Stimulated activated CD4-positive, alpha-beta T cell treated with anti-CD3 and anti-CD28 coated beads, Interleukin-12 subunit alpha, Interleukin-12 subunit beta, amount 100 ng/mL, for 48 hours (primary cell): ENCODE results near the gene AMHR2.
"Not testable (repeated sequence)": the region's sequence is repeated elsewhere in the genome, so short reads cannot be mapped to it uniquely, and the experiment has no call there.

Experiments used
- DNase-seq, 3 donors: peaks; one replicate each; pipeline ENCODE4 v3.0.0-alpha.2; 2020; ENCODE audit warnings: low read depth in 2 of 3, low spot score in 1 of 3

The AMHR2 gene

DNA sequence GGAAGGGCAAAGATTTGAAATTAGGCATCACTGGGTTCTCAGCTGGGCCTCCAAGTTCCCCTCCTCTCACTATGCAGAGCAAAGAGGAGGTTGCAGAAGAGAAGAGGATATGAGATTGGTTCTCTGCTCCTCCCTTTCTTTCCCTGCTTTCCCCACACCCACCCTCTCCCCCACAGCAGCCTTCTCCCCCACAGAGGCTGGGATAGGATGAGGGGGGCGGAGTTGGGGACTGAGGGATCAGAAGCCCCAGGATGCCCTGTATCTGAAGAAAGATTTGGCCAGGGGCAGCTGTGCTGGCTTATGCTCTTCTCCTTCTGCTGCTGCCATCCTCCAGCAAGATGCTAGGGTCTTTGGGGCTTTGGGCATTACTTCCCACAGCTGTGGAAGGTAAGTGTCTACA is at the start of gene AMHR2:
TSS of gene AMHR2 (plus strand) at position 259 of the 400 bp plus-strand sequence. CDS start at position 339, 80 bp downstream.
- no peak for DNase-seq

DNA sequence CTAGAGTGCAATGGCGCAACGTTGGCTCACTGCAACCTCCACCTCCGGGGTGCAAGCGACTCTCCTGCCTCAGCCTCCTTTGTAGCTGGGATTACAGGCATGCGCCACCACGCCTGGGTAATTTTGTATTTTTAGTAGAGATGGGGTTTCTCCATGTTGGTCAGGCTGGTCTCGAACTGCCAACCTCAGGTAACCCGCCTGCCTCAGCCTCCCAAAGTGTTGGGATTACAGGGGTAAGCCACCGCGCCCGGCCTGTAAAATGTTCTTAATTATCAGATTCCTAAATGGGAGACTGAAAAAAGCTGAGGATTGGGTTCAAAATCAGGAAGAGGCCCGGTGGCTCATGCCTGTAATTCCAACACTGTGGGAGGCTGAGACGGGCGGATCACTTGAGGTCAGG is 49.4 kb upstream of the AMHR2 start:
- DNase-seq: not testable (repeated sequence)

DNA sequence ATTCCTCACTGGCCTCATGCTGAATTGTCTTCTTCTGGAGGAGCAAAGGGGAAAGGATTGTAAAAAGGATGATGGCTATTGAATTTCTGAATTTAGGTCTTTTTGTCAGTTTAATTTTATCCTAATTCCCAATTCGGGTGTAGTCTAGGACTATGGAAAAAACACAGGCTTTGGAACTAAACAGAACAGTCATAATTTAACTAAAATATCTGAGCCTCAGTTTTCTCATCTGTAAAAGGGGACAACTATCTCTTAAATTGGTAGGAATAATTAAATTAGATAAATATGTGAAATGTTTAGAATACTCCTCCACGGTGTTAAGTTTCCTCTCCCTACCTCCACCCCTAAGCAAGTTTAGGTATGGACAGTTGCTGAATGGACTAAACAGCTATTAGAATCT is 46.9 kb upstream of the AMHR2 start:
- no peak for DNase-seq

DNA sequence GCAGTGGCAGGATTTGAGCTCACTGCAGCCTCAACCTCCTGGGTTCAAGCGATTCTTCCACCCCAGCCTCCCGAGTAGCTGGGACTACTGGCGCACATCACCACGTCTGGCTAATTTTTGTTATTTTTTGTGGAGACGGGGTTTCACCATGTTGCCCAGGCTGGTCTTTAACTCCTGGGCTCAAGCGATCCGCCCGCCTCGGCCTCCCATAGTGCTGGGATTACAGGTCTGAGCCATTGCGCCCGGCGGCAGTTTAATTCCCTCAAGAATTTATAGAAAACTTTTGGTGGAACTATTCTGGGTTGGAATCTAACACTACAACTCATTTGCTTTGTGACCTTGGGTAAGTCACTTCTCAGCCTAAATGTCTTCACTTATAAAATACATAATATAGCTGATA is 45.4 kb upstream of the AMHR2 start:
- DNase-seq: no peak

DNA sequence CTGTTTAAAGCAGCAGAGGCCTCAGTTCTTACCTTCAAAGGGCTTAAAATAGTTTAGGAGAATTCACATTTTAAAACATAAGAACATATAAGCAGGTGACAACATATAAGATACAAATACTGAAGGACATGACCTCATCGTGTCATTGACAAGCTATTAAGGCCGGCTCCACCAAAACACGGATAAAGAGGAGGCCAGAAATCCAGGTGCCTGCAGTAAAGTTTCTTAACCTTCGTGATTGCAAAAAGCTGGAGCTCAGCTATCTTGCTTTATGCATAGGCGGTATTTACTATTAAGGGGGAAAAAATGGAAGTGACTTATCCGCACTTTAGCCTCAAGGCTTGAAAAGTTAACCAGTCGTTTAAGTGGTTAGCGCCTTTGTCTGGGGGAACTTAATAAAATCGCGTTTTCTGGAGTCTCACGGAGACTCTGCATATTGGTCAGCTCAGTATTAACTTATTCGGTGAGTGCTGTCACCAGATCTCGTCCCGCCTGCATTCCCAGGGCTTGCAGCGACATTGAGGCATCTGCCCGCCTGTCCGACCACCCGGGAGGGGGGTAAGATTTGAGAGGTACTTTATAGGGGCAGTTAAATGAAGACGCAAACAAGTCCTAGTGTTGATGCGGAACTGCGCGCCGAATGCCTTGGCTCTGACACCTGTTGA is 44.8 kb upstream of the AMHR2 start:
- DNase-seq: no peak

DNA sequence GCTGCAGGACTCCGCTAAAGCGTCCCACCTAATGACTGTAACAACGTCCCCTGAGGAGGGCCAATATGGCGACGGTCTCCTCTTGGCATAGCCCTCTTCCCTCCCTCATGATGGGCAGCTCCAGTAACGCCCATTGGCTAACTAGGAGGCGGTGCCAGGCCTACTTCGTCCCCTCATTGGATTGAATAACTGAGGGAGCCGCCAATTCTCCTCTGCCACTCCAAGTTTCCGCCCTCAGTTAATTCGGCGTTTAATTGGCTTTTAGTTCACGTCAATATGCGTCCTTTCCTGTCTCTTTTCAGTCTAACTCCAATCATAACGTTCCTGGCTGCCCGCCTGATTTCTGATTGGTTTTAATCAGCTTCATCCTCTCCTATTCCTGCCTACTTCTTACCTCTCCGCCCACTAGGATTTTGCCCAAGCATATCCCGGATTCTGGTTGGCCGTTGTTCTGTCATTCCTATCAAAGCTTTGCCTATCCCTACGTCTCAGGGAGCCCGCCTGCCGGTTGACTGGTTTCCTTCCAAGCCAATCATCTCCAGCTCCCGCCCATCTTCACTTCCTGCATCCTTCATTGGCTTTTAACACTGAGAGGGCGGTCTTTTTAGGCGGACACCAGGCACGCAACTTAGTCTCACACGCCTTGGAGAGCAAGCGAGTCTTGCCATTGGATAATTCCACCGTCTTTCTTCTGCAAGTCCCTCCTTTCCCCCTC is 44.1 kb upstream of the AMHR2 start:
- DNase-seq: peak; percentile 87 to 100 (median 99)

DNA sequence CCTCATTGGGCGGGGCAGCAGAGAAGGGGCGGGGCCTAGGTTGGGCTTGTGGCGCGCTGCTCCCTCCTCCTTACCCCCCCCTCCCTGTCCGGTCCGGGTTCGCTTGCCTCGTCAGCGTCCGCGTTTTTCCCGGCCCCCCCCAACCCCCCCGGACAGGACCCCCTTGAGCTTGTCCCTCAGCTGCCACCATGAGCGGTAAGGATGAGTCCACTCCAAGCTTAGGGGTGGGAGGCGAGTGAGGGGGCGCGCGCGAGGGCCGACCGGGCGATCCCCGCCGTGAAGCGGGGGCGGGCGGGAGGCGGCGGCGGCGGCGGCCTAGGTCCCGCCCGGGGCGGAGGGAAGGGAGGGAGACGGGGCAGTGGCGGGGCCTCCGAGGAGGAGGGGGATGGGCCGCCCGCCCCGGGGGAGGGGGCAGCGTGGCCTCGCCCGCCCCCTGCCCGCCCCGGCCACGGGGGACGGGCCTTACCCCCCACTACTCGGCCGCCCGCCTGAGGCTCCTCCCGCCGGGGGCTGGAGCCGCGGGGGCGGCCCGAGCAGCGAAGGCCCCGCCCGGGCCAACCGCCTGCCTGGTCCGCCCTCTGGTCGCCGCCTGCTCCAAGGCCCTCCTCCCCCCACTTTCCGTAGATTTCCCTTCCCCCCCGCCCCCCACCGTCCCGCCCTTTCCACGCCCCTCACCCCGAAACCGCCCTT is 43.4 kb upstream of the AMHR2 start, which contains the start of gene SP1:
TSS of gene SP1 (plus strand) at position 73 of the 690 bp plus-strand sequence. CDS start at position 189, 116 bp downstream.
- DNase-seq: peak; percentile 81 to 97 (median 82)

DNA sequence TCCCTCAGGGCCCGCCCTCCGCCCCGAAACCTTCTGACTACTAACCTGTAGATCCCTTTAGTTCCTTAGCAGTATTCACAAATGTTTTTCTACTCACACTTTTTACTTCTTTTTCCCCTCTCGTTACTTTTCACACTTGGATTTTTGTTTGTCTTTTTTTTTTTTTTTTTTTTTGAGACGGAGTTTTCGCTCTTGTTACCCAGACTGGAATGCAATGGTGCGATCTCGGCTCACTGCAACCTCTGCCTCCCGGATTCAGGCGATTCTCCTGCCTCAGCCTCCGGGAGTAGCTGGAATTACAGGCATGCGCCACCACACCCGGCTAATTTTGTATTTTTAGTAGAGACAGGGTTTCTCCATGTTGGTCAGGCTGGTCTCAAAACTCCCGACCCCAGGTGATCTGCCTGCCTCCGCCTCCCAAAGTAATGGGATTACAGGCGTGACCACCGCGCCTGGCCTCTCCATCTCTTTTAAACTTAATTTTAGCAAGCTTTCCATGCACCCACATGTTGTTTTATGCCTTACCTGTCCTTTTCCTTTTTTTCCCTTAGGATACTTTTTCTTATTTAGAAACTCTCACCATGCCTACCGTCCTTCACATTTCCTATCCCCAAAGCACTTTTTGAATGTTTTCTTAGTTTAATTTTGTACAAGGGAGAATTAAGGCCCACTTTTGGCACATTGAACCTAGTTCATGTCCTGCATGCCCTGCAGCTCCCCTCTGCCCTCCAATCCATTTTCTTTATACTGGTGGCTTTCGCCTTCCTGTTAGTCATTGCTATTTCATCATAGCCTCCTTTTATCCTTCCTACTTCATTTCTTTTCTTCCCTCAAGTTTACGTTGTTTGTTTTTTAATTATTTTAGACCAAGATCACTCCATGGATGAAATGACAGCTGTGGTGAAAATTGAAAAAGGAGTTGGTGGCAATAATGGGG is 42.6 kb upstream of the AMHR2 start:
- DNase-seq: no peak

DNA sequence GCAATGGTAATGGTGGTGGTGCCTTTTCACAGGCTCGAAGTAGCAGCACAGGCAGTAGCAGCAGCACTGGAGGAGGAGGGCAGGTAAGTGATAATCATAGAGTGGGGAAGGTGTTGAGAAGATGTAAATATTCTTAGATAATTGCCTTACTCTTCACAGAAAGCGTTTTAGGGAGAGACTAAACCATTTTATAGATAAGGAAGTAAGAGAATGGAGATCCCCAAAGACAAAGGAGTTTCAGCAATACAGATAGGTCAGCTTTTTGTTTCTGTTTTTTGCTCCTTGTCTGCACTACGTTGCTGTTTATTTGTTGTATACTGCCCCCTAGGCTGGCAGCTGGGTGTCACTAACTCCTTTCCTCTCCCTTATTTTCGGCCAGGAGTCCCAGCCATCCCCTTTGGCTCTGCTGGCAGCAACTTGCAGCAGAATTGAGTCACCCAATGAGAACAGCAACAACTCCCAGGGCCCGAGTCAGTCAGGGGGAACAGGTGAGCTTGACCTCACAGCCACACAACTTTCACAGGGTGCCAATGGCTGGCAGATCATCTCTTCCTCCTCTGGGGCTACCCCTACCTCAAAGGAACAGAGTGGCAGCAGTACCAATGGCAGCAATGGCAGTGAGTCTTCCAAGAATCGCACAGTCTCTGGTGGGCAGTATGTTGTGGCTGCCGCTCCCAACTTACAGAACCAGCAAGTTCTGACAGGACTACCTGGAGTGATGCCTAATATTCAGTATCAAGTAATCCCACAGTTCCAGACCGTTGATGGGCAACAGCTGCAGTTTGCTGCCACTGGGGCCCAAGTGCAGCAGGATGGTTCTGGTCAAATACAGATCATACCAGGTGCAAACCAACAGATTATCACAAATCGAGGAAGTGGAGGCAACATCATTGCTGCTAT is 41.7 kb upstream of the AMHR2 start:
- DNase-seq: no peak

DNA sequence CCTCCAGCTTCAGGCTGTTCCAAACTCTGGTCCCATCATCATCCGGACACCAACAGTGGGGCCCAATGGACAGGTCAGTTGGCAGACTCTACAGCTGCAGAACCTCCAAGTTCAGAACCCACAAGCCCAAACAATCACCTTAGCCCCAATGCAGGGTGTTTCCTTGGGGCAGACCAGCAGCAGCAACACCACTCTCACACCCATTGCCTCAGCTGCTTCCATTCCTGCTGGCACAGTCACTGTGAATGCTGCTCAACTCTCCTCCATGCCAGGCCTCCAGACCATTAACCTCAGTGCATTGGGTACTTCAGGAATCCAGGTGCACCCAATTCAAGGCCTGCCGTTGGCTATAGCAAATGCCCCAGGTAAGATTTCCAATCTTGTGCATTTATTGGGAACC is 40.4 kb upstream of the AMHR2 start:
- DNase-seq: no peak

DNA sequence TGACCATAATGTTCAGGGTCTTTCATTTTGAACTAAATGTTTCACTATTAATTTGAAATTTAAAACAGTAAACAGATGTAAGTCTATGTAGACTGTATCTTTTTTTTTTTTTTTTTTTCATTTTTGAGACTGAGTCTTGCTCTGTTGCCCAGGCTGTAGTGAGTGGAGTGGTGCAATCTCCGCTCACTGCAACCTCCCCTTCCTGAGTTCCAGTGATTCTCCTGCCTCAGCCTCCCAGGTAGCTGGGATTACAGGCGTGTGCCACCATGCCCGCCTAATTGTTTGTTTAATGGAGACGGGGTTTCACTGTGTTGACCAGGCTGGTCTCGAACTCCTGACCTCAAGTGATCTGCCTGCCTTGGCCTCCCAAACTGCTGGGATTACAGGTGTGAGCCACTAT is 37.3 kb upstream of the AMHR2 start:
- not testable (repeated sequence) for DNase-seq

DNA sequence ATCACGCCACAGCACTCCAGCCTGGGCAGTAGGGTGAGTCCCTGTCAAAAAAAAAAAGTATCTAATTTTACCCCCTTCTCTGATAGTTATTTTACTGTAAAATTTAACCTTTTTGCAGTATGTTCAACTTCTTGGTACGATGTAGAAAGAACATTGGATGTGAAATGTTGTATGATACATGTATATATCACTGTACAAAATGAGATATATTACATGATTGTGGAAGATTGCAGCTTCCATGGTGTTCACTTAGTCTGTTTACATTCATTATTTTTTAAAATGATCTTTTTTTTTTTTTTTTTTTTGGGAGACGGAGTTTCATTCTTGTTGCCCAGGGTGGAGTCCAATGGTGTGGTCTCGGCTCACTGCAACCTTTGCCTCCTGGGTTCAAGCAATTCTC is 34.7 kb upstream of the AMHR2 start:
- DNase-seq: no peak

DNA sequence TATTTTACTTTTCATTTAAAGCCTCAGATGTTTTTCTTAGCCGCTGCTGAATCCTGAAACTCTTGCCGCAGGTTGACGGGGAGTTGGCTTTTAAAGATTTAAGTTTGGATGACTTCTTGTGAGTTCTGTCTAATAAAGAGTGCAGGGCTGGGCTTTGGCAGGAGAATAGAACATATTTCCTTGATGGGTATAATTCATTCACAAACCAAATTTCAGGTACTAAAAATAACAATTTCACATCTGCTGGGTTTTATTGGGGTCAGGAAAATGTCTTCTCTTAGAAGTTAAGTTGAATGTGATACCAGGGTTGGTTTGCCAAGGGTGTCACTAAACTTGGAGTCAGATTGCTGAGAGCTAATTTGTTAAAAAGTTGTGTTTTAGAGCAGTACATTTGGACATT is 34.0 kb upstream of the AMHR2 start:
- no peak for DNase-seq

DNA sequence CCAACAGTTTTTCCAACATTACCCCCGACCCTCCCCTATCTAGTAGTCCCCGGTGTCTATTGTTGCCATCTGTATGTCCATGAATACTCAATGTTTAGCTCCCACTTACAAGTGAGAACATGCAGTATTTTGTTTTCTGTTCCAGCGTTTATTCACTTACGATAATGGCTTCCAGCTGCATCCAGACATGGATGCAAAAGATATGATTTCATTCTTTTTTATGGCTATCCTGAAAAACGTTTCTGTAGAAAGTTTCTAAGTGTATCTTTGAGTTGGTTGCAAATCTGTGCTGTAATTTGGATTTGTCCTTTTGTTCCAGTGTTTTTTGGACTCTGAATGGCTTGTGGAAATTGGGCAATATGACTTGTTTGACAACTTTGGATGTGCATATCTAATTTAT is 31.9 kb upstream of the AMHR2 start:
- DNase-seq: no peak

DNA sequence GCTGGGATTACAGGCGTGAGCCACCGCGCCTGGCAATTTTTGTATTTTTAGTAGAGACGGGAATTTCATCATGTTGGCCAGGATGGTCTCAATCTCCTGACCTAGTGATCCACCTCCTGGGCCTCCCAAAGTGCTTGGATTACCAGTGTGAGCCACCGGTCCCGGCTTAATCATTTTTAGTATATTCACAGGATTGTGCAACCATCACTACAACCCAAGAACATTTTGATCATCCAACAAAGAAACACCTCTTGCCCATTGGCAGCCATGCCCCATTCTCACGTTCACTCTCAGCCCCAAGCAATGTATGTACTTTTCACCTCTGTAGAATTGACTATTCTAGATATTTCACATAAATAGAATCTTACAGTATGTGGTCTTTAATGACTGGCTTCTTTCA is 23.8 kb upstream of the AMHR2 start:
- DNase-seq: no peak

DNA sequence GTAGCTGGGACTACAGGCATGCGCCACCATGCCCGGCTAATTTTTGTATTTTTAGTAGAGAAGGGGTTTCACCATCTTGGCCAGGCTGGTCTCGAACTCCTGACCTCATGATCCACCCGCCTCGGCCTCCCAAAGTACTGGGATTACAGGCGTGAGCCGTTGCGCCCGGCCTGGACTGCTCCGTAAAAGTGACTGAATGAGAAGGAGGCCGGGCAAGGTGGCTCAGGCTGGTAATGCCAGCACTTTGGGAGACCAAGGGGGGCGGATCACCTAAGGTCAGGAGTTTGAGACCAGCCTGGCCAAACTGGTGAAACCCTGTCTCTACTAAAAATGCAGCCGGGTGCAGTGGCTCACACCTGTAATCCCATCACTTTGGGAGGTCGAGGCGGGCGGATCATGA is 21.3 kb upstream of the AMHR2 start:
- DNase-seq: not testable (repeated sequence)

DNA sequence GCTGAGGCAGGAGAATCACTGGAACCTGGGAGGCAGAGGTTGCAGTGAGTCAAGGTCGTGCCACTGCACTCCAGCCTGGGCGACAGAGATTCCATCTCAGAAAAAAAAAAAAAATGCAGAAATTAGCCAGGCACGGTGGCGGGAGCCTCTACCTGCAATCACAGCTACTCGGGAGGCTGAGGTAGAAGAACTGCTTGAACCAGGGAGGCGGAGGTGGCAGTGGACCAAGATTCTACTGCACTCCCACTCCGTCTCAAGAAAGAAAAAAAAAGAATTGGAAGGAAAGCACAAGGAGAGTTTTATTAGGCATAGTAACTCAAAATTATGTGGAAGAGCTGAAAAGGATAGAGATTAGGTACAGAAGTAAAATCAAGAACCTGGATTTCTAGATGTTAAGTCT is 20.8 kb upstream of the AMHR2 start:
- no peak for DNase-seq

DNA sequence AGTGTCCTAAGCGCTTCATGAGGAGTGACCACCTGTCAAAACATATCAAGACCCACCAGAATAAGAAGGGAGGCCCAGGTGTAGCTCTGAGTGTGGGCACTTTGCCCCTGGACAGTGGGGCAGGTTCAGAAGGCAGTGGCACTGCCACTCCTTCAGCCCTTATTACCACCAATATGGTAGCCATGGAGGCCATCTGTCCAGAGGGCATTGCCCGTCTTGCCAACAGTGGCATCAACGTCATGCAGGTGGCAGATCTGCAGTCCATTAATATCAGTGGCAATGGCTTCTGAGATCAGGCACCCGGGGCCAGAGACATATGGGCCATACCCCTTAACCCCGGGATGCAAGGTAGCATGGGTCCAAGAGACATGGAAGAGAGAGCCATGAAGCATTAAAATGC is 12.7 kb upstream of the AMHR2 start:
- DNase-seq: no peak

DNA sequence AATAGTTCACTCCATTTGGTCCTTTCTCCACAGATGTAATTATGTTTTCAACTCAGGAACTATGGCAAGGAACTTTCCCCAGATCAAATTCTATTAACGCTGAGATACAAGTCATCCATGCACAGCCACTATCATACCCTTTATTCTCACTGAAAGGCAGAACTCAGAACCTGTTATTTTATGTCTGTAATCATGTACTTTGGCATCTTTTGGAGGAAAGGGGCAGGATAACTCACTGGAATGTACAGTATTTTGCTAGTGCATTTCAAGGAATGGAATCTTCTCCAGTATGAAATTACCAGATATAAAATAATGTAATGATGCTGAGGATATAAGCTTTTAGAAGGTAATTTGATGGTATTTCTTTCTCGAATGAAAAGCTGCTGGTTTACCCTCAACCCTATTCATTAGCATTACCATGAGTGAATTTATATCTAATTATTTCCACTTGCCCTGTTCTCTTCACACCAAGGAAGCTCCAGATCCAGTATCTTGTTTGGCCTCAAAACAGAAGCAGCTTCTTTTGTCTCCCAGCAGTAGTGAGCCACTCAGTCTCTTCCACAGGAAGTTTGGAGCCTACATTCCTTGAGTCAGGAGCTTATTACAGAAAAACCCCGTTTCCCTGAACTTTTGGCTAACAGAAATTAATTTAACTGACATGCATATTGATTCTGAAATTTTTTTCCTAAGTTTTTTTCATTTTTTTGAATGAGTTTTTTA is 10.0 kb upstream of the AMHR2 start:
- DNase-seq: no peak
